ENCODE results near the gene CACNA1S. TPM values are rescaled to one million over a fixed set of nuclear protein-coding genes. Genes with fewer than 3 reads are reported as not detected.
A peak's percentile ranks its signal among the peaks of the same experiment; 100 is the strongest.

The CACNA1S gene
- total RNA-seq, 4 donors from 2014 or later = not detected

- intact Hi-C loops (cut with DNase I) = no loop called here
- Histone ChIP-seq H3K36me3 (peaks cover 0 to 73% (median 23%) of the 10 kb centered on the region in 3 donors), H3K27ac (no peak overlapping the region), H3K27me3 (peaks cover 0 to 3% (median 0%) of the 10 kb centered on the region in 4 donors), H3K4me1 (peaks cover 18 to 70% (median 25%) of the 10 kb centered on the region in 3 donors), H3K9me3 (no peaks in the 10 kb centered on the region), H3K4me3 (no peak overlapping the region)
- TF ChIP-seq POLR2A (IDR thresholded peaks at IDR 0.05) = no peak
- TF ChIP-seq, protein P1, sequence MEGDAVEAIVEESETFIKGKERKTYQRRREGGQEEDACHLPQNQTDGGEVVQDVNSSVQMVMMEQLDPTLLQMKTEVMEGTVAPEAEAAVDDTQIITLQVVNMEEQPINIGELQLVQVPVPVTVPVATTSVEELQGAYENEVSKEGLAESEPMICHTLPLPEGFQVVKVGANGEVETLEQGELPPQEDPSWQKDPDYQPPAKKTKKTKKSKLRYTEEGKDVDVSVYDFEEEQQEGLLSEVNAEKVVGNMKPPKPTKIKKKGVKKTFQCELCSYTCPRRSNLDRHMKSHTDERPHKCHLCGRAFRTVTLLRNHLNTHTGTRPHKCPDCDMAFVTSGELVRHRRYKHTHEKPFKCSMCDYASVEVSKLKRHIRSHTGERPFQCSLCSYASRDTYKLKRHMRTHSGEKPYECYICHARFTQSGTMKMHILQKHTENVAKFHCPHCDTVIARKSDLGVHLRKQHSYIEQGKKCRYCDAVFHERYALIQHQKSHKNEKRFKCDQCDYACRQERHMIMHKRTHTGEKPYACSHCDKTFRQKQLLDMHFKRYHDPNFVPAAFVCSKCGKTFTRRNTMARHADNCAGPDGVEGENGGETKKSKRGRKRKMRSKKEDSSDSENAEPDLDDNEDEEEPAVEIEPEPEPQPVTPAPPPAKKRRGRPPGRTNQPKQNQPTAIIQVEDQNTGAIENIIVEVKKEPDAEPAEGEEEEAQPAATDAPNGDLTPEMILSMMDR (IDR thresholded peaks at IDR 0.05) = no peak
- WGBS, 2 donors = 93 to 97% methylated on average over 6 to 7 of the region's 8 CpGs
- no peak for DNase-seq
Measured at GRCh38 chr1:201140941-201141260, 28.7 kb upstream of the CACNA1S start.

GRCh38 chr1:201140235-201140940 is 28.2 kb upstream of the CACNA1S start:
- H3K9me3 ChIP-seq = no peaks in the 10 kb centered on the region
- DNase-seq = no peak
- H3K4me3 ChIP-seq = no peak overlapping the region
- peaks cover 18 to 70% (median 25%) of the 10 kb centered on the region in 3 donors for H3K4me1 ChIP-seq
- intact Hi-C loops (cut with DNase I) = no loop called here
- 63 to 76% methylated on average over 5 to 9 of the region's 10 CpGs for WGBS, 2 donors
- peaks cover 0 to 73% (median 29%) of the 10 kb centered on the region in 3 donors for H3K36me3 ChIP-seq
- TF ChIP-seq, protein P1 (IDR thresholded peaks at IDR 0.05) = no peak
- TF ChIP-seq POLR2A (IDR thresholded peaks at IDR 0.05) = no peak
- no peak overlapping the region for H3K27ac ChIP-seq
- peaks cover 0 to 3% (median 0%) of the 10 kb centered on the region in 4 donors for H3K27me3 ChIP-seq

- H3K27ac ChIP-seq = no peak overlapping the region
- H3K27me3 ChIP-seq = peaks cover 0 to 3% (median 0%) of the 10 kb centered on the region in 4 donors
- H3K4me1 ChIP-seq = peaks cover 18 to 70% (median 25%) of the 10 kb centered on the region in 3 donors
- no peak for DNase-seq
- H3K9me3 ChIP-seq = no peaks in the 10 kb centered on the region
- H3K4me3 ChIP-seq = no peak overlapping the region
- peaks cover 4 to 73% (median 30%) of the 10 kb centered on the region in 3 donors for H3K36me3 ChIP-seq
- no peak for TF ChIP-seq POLR2A (IDR thresholded peaks at IDR 0.05)
- TF ChIP-seq, protein P1 (IDR thresholded peaks at IDR 0.05) = no peak
- WGBS, 2 donors = 82 to 84% methylated on average over 7 to 9 of the region's 9 CpGs
- intact Hi-C loops (cut with DNase I) = no loop called here
Measured at GRCh38 chr1:201139756-201140155, 27.5 kb upstream of the CACNA1S start.

DNA sequence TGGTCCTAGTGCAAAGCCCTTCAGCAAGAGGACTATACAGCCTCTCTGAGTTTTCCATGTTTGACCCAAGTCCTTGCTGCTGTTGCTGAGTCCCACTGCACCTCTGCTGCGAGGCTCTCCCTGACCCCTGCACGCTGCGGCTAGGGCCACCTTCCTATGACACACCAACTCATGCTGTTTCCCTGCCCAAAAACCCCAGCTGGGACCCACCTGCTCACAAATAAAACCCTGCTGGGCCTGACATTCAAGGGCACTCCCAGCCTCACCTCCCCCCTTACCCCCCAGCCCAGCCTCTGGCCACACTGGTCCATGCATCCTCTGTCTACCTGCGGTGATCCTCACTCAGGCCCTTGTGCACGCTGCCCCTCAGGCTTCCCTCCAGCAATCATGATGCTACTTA is 27.1 kb upstream of the CACNA1S start:
- intact Hi-C loops (cut with DNase I) = no loop called here
- H3K4me1 ChIP-seq = peaks cover 18 to 70% (median 25%) of the 10 kb centered on the region in 3 donors
- peaks cover 4 to 73% (median 30%) of the 10 kb centered on the region in 3 donors for H3K36me3 ChIP-seq
- no peak overlapping the region for H3K27ac ChIP-seq
- H3K27me3 ChIP-seq = peaks cover 0 to 3% (median 0%) of the 10 kb centered on the region in 4 donors
- no peaks in the 10 kb centered on the region for H3K9me3 ChIP-seq
- DNase-seq = no peak
- no peak for TF ChIP-seq POLR2A (IDR thresholded peaks at IDR 0.05)
- TF ChIP-seq, protein P1 (IDR thresholded peaks at IDR 0.05) = no peak
- WGBS, 2 donors = 82 to 85% methylated on average over 4 to 5 of the region's 5 CpGs
- H3K4me3 ChIP-seq = no peak overlapping the region

GRCh38 chr1:201138311-201138840 is 26.1 kb upstream of the CACNA1S start:
- H3K36me3 ChIP-seq = peaks cover 4 to 73% (median 25%) of the 10 kb centered on the region in 3 donors
- no peak overlapping the region for H3K4me3 ChIP-seq
- 58 to 75% methylated on average over 2 to 6 of the region's 6 CpGs for WGBS, 2 donors

More at GRCh38 chr1:201138311-201138840, 26.1 kb upstream of the CACNA1S start:
- TF ChIP-seq, protein P1 (IDR thresholded peaks at IDR 0.05) = no peak
- TF ChIP-seq POLR2A (IDR thresholded peaks at IDR 0.05) = no peak
- peak overlapping the region in 3 of 4 donors; percentile 49 to 81 (median 66) for H3K27ac ChIP-seq
- H3K9me3 ChIP-seq = no peaks in the 10 kb centered on the region
- intact Hi-C loops (cut with DNase I) = no loop called here
- H3K27me3 ChIP-seq = peaks cover 0 to 3% (median 0%) of the 10 kb centered on the region in 4 donors
- DNase-seq = no peak
- H3K4me1 ChIP-seq = peaks cover 18 to 70% (median 25%) of the 10 kb centered on the region in 3 donors

Measured in esophagus squamous epithelium (tissue), 5 donors.